GM18505 (cell line): Measurements from ENCODE around the gene NEAT1.

ENCODE experiments used
- ATAC-seq: cut with Tn5 transposase; IDR thresholded peaks from one replicate; pipeline ENCODE4 v1.9.1; 2021; ENCODE audit not compliant: unreplicated experiment
- POLR2A ChIP-seq: IDR thresholded peaks from 4 replicates; pipeline ENCODE4 v1.6.1; 2011; ENCODE audit warnings: borderline replicate concordance; ENCODE audit not compliant: insufficient read depth, insufficient read length; ENCODE audit errors: extremely low read depth

Gene NEAT1

DNA sequence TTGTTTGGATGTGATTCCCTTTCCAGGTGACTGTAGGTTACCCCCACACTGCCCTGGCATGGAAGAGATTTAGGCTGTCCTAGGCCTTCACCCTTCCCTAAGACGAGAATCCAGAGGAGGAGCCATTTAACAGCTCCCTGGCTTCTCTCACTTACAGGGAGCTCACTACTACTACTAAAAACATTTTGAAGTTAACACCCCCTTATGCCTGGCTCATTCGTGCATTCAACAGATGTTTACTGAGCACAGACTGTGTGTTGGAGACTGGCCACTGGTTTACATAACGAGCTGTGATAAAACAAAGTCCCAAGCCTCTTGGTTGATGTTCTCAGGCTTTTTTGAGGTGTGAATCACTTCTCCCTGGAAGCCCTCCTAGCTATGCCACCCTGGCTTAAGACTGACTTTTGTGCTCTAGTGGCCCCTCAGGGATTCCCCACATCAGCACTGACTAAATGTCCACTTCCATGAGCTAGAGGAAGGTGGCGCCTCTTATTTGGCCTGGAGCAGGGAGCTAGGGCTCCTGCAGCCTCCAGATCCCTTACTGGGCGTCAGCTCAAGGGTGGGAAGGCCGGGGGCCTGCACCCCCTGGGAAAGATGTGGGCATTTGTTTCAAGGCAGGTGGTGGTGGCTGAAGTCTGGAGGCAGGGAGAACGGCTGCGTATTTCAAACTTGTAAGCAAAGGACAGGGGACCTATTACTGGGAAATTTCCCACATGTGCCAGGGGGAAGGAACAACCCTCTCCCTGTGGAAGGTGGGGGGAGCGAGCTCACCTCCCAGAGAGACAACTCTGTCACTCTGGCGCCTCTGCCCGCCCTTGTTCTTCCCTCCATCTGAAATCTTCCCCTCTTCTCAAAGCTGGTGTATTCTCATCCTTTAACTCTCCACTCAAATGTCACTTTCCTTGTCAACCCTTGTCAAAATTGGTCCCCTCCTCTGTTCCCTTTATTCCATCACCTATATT is 56.9 kb downstream of the NEAT1 start:
- ATAC-seq, result no peak

DNA sequence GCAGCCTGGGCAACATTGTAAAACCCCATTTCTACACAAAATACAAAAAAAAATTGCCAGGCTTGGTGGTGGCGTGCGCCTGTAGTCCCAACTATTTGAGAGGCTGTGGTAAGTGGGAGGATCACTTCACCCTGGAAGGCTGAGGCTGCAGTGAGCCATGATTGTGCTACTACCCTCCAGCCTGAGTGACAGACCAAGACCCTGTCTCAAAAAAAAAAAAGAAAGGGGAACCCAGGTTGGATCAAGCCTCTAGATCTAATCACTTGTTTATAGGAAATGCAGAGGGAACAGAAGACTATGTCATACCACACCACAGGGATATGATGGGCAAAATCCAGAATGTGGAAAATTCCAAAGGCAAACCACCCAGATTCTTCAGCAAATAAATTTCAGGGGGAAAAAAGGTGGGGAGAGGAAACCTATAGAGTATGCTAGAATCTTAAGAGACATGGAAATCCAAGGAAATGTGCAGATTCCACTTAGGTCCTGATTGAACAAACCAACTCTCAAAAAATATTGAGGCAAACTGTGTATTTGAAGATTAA is 59.8 kb downstream of the NEAT1 start:
- TF ChIP-seq POLR2A, result no peak
- no peak for ATAC-seq

More for the DNA sequence above, 56.9 kb downstream of the NEAT1 start:
- TF ChIP-seq POLR2A, result no peak

GRCh38 chr11:65485920-65486219 is 63.3 kb downstream of the NEAT1 start:
- no peak for TF ChIP-seq POLR2A

DNA sequence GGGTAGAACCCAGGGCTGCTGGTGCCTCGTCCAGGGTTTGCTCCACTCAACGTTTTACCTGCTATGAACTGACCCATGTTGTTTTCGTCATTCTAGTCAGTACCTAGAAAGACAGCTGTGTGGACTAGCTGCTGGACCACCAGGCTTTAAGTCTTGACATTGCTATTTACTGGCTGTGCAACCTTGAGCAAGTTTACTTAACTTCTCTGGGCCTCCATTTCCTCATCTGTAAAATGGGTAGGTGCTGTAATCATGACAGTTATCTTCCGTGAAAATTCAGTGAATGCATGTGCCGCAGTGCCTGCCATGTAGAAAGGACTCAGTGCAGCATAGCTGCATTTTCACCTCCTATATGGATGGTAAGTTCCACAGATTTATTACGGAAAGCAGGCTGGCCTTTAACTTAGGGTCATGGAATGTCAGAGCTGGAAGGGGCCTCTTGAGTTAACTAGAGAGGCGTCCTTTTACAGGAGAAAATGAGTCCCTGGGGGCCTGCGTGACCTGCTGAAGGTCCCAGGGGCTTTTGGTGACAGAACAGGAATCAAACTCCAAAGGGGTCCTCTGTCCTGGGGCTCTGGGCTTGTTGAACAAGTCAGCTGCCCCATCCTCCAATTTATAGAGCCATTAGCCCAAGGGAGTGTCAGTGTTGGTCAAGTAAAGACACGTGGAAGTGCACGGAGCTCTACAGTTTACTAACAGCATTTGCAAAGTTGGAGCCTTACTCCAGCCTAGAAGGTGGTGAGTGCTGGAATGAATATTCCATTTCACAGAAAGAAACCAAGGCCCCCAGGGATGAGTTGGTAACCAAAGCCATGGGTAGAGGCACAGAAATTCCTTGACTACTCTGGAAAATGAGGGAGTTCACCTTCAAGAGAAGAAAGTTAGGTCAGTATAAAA is 64.2 kb downstream of the NEAT1 start:
- TF ChIP-seq POLR2A, result no peak
- ATAC-seq, result no peak

More at GRCh38 chr11:65485920-65486219, 63.3 kb downstream of the NEAT1 start:
- ATAC-seq, result no peak

DNA sequence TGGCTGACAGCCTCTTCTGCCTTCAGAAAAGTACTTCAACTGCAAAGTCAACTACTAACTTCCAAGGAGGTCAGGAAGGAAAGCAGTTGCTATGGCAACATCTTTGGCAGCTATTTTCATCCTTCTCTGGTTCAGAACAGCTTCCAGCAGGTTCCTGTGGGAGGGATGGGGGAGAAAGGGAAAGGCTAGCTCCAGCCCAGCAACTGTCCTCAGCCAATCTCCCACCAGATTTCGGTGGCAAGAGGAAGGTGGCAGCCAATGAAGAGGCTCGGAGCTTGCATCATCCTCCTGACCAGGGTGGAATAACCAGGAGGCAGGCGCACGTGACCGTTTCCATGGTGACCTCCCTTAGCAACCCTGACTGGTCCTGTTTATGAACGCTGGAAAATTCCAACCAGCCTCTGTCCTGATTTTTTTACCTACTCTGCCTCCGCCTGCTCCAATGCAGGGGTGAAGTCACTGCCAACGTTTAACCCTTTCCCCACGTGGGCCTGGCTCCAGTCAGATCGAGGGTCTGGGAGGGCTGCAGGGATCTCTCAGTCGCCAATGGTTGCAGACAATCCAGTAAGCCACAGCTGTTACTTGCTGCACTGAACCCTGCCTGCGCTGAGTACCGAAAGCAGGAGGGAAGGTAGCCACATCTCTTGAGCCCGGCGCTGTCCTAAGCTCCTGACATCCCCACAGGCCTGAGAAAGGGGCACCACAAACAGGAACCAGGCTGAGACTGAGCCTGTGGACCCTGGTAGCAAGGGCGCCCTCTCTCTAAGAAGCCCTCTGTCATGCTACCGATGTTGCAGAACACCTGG is 65.1 kb downstream of the NEAT1 start:
- no peak for ATAC-seq
- TF ChIP-seq POLR2A, result peak; percentile 41

DNA sequence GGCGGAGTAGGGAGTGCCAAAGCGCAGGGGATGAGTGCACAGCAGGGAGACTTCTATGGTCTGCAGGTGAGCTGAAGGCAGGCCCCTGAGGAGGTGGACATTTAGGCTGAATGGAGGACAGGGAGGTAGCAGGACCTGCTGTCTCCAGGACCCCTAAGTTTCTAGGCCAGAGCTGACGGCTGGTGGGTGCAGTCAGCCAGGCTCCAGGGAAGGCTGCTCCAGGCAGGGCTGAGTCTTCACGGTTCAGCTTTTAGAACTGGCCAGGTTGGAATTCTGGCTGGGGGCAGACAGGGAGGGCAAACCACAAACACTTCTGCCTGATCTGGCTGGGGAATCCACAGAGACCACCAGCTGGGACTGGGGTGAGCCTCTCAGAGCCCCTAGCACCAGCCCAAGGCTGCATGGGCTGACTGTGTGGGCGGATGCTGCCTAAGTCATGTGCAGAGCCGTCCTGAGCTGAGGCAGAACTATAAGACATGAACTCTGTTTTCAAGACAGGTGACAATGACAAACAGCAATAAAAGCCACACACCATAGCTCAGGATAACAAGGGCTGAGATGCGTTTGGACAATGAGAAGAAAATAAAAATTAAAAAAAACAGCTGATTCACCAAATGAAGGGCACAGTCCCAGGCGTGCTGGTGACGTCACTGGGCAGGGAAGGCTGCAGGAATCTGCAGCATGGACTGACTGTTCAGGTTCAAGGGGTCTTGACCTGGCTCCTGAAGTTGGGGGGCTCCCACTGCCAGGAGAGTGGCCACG is 65.9 kb downstream of the NEAT1 start:
- no peak for ATAC-seq

GRCh38 chr11:65489035-65489705 is 66.6 kb downstream of the NEAT1 start:
- no peak for TF ChIP-seq POLR2A
- ATAC-seq, result no peak

More for the DNA sequence above, 65.9 kb downstream of the NEAT1 start:
- TF ChIP-seq POLR2A, result no peak

- TF ChIP-seq POLR2A, result no peak
- ATAC-seq, result no peak
These were observed 67.2 kb downstream of the NEAT1 start for GRCh38 chr11:65489706-65490320.

DNA sequence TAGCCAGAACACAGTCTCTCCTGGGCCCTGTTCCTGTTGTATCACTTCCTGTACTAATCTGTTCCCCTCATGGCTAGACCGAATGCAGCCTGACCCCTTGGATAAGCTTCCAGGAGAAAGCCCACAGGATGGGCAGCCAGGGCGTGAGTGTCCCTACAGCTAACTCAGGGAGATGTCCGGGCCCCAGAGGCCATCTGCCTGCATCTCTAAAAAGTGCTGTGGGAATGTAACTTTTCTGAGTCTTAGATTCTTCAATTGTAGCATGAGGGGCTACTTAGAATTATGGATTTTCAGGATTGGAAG is 68.5 kb downstream of the NEAT1 start:
- no peak for ATAC-seq
- TF ChIP-seq POLR2A, result no peak

DNA sequence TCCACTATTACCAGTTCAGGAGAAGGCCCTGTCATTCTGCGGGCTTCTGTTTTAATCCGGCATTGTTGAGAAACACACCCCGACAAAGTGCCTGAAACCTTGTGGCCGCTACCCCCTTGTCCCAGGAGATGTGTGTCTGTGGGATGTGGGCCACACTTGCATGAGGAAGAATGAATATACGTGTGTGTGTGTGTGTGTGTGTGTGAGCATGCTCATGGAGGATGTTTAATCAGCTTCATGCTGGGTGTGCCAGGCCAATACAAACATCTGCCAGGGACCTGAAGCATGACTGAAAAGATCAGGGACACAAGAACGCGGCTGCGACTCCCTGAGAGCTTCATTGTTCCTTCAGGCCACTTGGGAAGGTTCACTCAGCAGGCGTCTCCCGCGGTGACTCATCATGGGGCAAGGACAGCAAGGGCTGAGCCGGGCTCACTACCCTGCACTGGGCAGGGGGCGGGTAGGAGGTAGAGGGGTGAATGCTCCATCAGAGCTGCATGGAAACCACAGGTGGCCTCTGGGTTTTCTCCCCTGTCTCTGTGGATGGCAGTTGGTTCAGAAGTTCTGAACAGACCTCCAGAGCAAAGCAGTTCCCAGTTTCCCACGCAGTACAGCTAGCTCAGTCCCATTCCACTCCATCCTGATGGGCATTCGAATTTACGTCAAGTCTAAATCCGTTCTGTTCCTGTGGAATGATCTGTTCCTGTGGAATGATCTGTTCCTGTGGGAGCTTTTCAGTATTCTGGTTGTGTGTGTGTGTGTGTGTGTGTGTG is 69.2 kb downstream of the NEAT1 start:
- peak; percentile 41 for TF ChIP-seq POLR2A
- no peak for ATAC-seq

- ATAC-seq, result no peak
These were observed 69.7 kb downstream of the NEAT1 start for GRCh38 chr11:65492387-65492636.

More at GRCh38 chr11:65492387-65492636, 69.7 kb downstream of the NEAT1 start:
- TF ChIP-seq POLR2A, result no peak
